PC-9 (cell line): ENCODE data around the gene CFL1.

Experiments
- CTCF ChIP-seq: fragments of 200-600 bp; sonication (generic); conservative IDR thresholded peaks from 2 replicates; pipeline ENCODE4 v1.6.1; 2017; ENCODE audit warnings: mixed run types, antibody characterized with exemption, mild to moderate bottlenecking, moderate library complexity
- EZH2 ChIP-seq: fragments of 200-600 bp; sonication (generic); IDR thresholded peaks from 2 replicates; pipeline ENCODE4 v1.8.0; 2017; ENCODE audit warnings: antibody characterized with exemption, low read depth

- TF ChIP-seq CTCF: no peak
- TF ChIP-seq EZH2: no peak
Measured at GRCh38 chr11:65850217-65851082, 7.5 kb downstream of the CFL1 start.
